ENCODE data around the gene SURF1. TPM values are rescaled to one million over a fixed set of nuclear protein-coding genes. Genes with fewer than 3 reads are reported as not detected.

The SURF1 gene
- total and polyA plus RNA-seq, 10 of the 15 experiments (the other 5 are each of a cell fraction or from before 2014, with no cell fraction given): 17.9 to 46.4 (median 29.6) TPM

DNA sequence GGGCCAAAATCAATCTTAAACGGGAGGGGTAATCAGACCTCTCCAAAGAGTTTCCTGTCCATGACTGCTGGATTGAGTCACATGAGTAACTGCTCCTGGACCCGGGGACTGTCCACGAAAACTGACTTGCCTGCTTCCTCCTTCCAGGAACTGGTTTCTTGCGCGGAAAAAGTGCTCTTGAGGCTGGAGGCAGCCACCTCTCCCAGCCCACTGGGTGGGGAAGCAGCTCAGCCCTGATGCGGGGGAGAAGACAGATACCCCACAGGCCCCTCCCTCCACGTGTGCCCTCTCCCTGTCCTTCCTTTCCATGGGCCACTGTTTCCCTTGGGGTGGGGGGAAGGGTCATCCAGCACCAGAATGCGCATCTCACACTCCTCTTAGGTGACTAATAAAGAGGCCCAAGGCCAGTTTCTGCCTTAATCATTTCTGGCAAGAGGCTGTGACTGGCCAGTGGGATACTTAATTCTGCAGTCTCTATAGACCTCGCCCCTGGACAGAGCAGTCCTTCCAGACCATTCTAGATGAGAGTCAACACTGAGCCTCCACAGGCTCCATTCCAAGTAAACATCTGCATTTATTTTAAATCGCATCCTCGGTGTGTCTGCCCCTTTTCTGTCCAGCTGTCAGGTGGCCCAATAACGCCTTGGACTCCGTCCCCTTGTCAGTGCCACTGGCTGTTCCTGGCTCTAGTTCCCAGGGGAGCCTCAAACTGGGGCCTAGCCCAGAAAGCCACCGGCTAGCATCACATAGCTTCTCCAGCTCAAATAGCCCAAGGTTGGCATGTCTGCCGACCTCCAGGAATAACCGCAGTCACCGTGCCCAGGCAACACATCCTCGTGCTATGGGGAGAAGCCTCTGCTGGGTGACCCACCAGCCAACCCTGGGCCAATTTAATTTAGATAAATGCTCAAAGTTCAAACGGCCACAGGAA, 49.5 kb upstream of the SURF1 start:
- no peak for FAIRE-seq

More for the DNA sequence above, 49.5 kb upstream of the SURF1 start:
- no peaks in the 10 kb centered on the region for H3K27me3 ChIP-seq (replicated peaks in 1 of 2; ENCODE audit: control insufficient read depth in 2 of 2, insufficient read depth in 2 of 2, low read length in 1 of 2)
- no peak overlapping the region for H3K4me3 ChIP-seq
- ChIA-PET SMC1A (ENCODE audit: uncharacterized antibody, unreplicated experiment) (interaction anchor here (1.3 to 1.7 kb wide), 2 partner anchors 18 to 32 kb away, joined by 3 read pairs; no protein-coding TSS in a partner anchor), CTCF (interaction anchor here (0.6 to 1.4 kb wide), 8 partner anchors 10 to 249 kb away, joined by 3 to 5 read pairs (median 4); no protein-coding TSS in a partner anchor), POLR2A (no interaction called here), RAD21 (ENCODE audit: unreplicated experiment) (interaction anchor here (1.5 kb wide), 1 partner anchor 54 kb away, joined by 3 read pairs; no protein-coding TSS in a partner anchor)
- in situ Hi-C loops (cut with MboI): loop anchor here (5.0 kb wide), 1 partner anchor 77 kb away; no protein-coding TSS in a partner anchor
- TF ChIP-seq, protein P1, sequence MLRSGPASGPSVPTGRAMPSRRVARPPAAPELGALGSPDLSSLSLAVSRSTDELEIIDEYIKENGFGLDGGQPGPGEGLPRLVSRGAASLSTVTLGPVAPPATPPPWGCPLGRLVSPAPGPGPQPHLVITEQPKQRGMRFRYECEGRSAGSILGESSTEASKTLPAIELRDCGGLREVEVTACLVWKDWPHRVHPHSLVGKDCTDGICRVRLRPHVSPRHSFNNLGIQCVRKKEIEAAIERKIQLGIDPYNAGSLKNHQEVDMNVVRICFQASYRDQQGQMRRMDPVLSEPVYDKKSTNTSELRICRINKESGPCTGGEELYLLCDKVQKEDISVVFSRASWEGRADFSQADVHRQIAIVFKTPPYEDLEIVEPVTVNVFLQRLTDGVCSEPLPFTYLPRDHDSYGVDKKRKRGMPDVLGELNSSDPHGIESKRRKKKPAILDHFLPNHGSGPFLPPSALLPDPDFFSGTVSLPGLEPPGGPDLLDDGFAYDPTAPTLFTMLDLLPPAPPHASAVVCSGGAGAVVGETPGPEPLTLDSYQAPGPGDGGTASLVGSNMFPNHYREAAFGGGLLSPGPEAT (IDR thresholded peaks at IDR 0.05; ENCODE audit: low read depth): no peak
- TF ChIP-seq IKZF2 (IDR thresholded peaks at IDR 0.05): no peak
- no peak for TF ChIP-seq SMAD1 (IDR thresholded peaks at IDR 0.05; ENCODE audit: low read depth, partially characterized antibody)
- no peak for TF ChIP-seq DPF2 (IDR thresholded peaks at IDR 0.05)
- TF ChIP-seq, protein P2, sequence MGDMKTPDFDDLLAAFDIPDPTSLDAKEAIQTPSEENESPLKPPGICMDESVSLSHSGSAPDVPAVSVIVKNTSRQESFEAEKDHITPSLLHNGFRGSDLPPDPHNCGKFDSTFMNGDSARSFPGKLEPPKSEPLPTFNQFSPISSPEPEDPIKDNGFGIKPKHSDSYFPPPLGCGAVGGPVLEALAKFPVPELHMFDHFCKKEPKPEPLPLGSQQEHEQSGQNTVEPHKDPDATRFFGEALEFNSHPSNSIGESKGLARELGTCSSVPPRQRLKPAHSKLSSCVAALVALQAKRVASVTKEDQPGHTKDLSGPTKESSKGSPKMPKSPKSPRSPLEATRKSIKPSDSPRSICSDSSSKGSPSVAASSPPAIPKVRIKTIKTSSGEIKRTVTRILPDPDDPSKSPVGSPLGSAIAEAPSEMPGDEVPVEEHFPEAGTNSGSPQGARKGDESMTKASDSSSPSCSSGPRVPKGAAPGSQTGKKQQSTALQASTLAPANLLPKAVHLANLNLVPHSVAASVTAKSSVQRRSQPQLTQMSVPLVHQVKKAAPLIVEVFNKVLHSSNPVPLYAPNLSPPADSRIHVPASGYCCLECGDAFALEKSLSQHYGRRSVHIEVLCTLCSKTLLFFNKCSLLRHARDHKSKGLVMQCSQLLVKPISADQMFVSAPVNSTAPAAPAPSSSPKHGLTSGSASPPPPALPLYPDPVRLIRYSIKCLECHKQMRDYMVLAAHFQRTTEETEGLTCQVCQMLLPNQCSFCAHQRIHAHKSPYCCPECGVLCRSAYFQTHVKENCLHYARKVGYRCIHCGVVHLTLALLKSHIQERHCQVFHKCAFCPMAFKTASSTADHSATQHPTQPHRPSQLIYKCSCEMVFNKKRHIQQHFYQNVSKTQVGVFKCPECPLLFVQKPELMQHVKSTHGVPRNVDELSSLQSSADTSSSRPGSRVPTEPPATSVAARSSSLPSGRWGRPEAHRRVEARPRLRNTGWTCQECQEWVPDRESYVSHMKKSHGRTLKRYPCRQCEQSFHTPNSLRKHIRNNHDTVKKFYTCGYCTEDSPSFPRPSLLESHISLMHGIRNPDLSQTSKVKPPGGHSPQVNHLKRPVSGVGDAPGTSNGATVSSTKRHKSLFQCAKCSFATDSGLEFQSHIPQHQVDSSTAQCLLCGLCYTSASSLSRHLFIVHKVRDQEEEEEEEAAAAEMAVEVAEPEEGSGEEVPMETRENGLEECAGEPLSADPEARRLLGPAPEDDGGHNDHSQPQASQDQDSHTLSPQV (IDR thresholded peaks at IDR 0.05): no peak
- TF ChIP-seq SMC3 (IDR thresholded peaks at IDR 0.05; ENCODE audit: borderline replicate concordance, low read length): no peak
- no peak for TF ChIP-seq ZNF384 (IDR thresholded peaks at IDR 0.05; ENCODE audit: borderline replicate concordance, low read depth, low read length)
- TF ChIP-seq FOXM1 (IDR thresholded peaks at IDR 0.05; ENCODE audit: low read depth, low read length): no peak
- TF ChIP-seq, protein P3, sequence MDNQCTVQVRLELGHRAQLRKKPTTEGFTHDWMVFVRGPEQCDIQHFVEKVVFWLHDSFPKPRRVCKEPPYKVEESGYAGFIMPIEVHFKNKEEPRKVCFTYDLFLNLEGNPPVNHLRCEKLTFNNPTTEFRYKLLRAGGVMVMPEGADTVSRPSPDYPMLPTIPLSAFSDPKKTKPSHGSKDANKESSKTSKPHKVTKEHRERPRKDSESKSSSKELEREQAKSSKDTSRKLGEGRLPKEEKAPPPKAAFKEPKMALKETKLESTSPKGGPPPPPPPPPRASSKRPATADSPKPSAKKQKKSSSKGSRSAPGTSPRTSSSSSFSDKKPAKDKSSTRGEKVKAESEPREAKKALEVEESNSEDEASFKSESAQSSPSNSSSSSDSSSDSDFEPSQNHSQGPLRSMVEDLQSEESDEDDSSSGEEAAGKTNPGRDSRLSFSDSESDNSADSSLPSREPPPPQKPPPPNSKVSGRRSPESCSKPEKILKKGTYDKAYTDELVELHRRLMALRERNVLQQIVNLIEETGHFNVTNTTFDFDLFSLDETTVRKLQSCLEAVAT (IDR thresholded peaks at IDR 0.05): no peak
- TF ChIP-seq RFX5 (IDR thresholded peaks at IDR 0.05; ENCODE audit: low read depth, low read length): no peak
- TF ChIP-seq POU2F2 (IDR thresholded peaks at IDR 0.05; ENCODE audit: borderline replicate concordance, low read depth, low read length): no peak
- no peak for TF ChIP-seq BCL11A (IDR thresholded peaks at IDR 0.05; ENCODE audit: low read depth, low read length)
- no peaks in the 10 kb centered on the region for H3K79me2 ChIP-seq (ENCODE audit: control insufficient read depth, insufficient read depth, low read length)
- no peaks in the 10 kb centered on the region for H3K4me1 ChIP-seq (ENCODE audit: control insufficient read depth, insufficient read depth, low read length)
- intact Hi-C loops (cut with micrococcal nuclease; ENCODE audit: unreplicated experiment): no loop called here
- 86% methylated on average over 19 of the region's 19 CpGs for WGBS (ENCODE audit: insufficient coverage, insufficient replicate concordance, low lambda C conversion rate, missing lambda C conversion rate)
- DNase-seq (ENCODE audit: low read depth, low spot score) (no peak), ATAC-seq (no peak)
- H4K20me1 ChIP-seq (ENCODE audit: control insufficient read depth, insufficient read depth): no peaks in the 10 kb centered on the region; the same call in 1 of the 2 replicates
- no peak overlapping the region for H3K4me2 ChIP-seq (ENCODE audit: control insufficient read depth, insufficient read depth)
- H3K9ac ChIP-seq (ENCODE audit: control insufficient read depth, insufficient read depth, low read length): no peak overlapping the region
- H3K36me3 ChIP-seq (ENCODE audit: control insufficient read depth in 2 of 2, insufficient read depth in 2 of 2, low read length in 1 of 2): peaks cover 31 to 33% of the 10 kb centered on the region in 2 experiments; a peak in 3 of 4 replicates
- no peaks in the 10 kb centered on the region for H3K9me3 ChIP-seq (replicated peaks; ENCODE audit: control insufficient read depth, insufficient read depth, low read length)
- BruUV-seq (replicated peaks): no TSS peak
- no peak overlapping the region for H3K27ac ChIP-seq (ENCODE audit: control insufficient read depth, insufficient read depth)
- no peak overlapping the region for H2AFZ ChIP-seq (ENCODE audit: control insufficient read depth, low read depth, low read length)
